Vagina (tissue), 2 donors: ENCODE results near the gene VEZT. TPM values are rescaled to one million over a fixed set of nuclear protein-coding genes. Genes with fewer than 3 reads are reported as not detected.
"Not testable (repeated sequence)": the region's sequence is repeated elsewhere in the genome, so short reads cannot be mapped to it uniquely, and the experiment has no call there.

Experiments
- DNase-seq, 2 donors: peaks; one replicate each; pipeline ENCODE4 v3.0.0-alpha.2; 2017; ENCODE audit errors: extremely low spot score in 2 of 2
- H3K27ac ChIP-seq: fragments of 200-600 bp; sonication (generic); one replicate; pipeline ENCODE4 v1.5.1; 2019
- H3K27me3 ChIP-seq: fragments of 200-600 bp; sonication (generic); one replicate; pipeline ENCODE4 v1.5.1; 2019
- H3K36me3 ChIP-seq, 2 donors: fragments of 200-600 bp; sonication (generic); one replicate each; pipeline ENCODE4 v1.5.1; 2017 to 2019
- H3K4me1 ChIP-seq: fragments of 200-600 bp; sonication (generic); one replicate; pipeline ENCODE4 v1.5.1; 2019
- H3K4me3 ChIP-seq, 2 donors: fragments of 200-600 bp; sonication (generic); 1 replicate in 1 of 2; 2 replicates in 1 of 2; pipeline ENCODE4 v1.5.1; 2016 to 2019
- H3K9me3 ChIP-seq: fragments of 200-600 bp; sonication (generic); one replicate; pipeline ENCODE4 v1.5.1; 2019
- CTCF ChIP-seq, 3 experiments: fragments of 450-650 bp in 2 of 3; fragments of 200-600 bp in 1 of 3; sonication (generic) in 1 of 3; IDR thresholded peaks; one replicate each; pipeline ENCODE4 v1.5.1; 2017 to 2019; ENCODE audit warnings: antibody characterized with exemption in 3 of 3, mild to moderate bottlenecking in 2 of 3, moderate library complexity in 2 of 3
- POLR2A ChIP-seq, 2 donors: fragments of 450-650 bp; IDR thresholded peaks; one replicate each; pipeline ENCODE4 v1.6.1; 2017; ENCODE audit warnings: antibody characterized with exemption in 2 of 2, mild to moderate bottlenecking in 2 of 2, moderate library complexity in 2 of 2
- POLR2AphosphoS5 ChIP-seq, 2 donors: sonication (generic); formaldehyde crosslinking; IDR thresholded peaks; one replicate each; pipeline ENCODE4 v1.9.0; 2017; ENCODE audit warnings: antibody characterized with exemption in 2 of 2, mild to moderate bottlenecking in 2 of 2, low read depth in 1 of 2; ENCODE audit not compliant: insufficient read depth in 1 of 2
- intact Hi-C: fragments of 100-400 bp; cut with DNase I; formaldehyde crosslinking; loops from one replicate; pipeline ENCODE4 v1.15.1; 2023
- total RNA-seq: library from RNA; depleted of rRNA; stranded (reverse); fragments of >200 nt; gene quantifications from one replicate; pipeline ENCODE4 v1.2.3, GENCODE V29; 2016

VEZT gene
- total RNA-seq, 1 donor from 2014 or later, result 63.3 TPM

GRCh38 chr12:95323212-95323611 is 105.6 kb downstream of the VEZT start:
- H3K4me3 ChIP-seq, result no peak overlapping the region
- intact Hi-C loops, result no loop called here
- H3K9me3 ChIP-seq, result no peaks in the 10 kb centered on the region
- no peaks in the 10 kb centered on the region for H3K4me1 ChIP-seq
- TF ChIP-seq POLR2AphosphoS5 (IDR thresholded peaks at IDR 0.05; ENCODE audit: insufficient read depth in 1 of 2, low read depth in 1 of 2), result no peak
- no peak for TF ChIP-seq POLR2A (IDR thresholded peaks at IDR 0.05)
- TF ChIP-seq CTCF (IDR thresholded peaks at IDR 0.05), result no peak
- no peaks in the 10 kb centered on the region for H3K36me3 ChIP-seq
- DNase-seq, result no peak
- H3K27ac ChIP-seq, result no peak overlapping the region
- no peaks in the 10 kb centered on the region for H3K27me3 ChIP-seq

- H3K4me1 ChIP-seq, H3K36me3 ChIP-seq, H3K9me3 ChIP-seq, DNase-seq, intact Hi-C loops, H3K27ac ChIP-seq, H3K27me3 ChIP-seq, H3K4me3 ChIP-seq: not testable (repeated sequence)
These were observed 106.6 kb downstream of the VEZT start for GRCh38 chr12:95324246-95324645.

GRCh38 chr12:95325501-95325900 is 107.9 kb downstream of the VEZT start:
- DNase-seq, result no peak
- H3K27ac ChIP-seq, result no peak overlapping the region
- TF ChIP-seq POLR2A (IDR thresholded peaks at IDR 0.05), result no peak
- TF ChIP-seq CTCF (IDR thresholded peaks at IDR 0.05), result no peak
- no peak for TF ChIP-seq POLR2AphosphoS5 (IDR thresholded peaks at IDR 0.05; ENCODE audit: insufficient read depth in 1 of 2, low read depth in 1 of 2)
- H3K4me3 ChIP-seq, result no peak overlapping the region
- H3K27me3 ChIP-seq, result no peaks in the 10 kb centered on the region
- intact Hi-C loops, result no loop called here
- no peaks in the 10 kb centered on the region for H3K4me1 ChIP-seq
- no peaks in the 10 kb centered on the region for H3K9me3 ChIP-seq
- H3K36me3 ChIP-seq, result no peaks in the 10 kb centered on the region

GRCh38 chr12:95326445-95326844 is 108.8 kb downstream of the VEZT start:
- DNase-seq, result no peak
- intact Hi-C loops, result no loop called here
- no peak for TF ChIP-seq POLR2A (IDR thresholded peaks at IDR 0.05)
- TF ChIP-seq CTCF (IDR thresholded peaks at IDR 0.05), result no peak
- TF ChIP-seq POLR2AphosphoS5 (IDR thresholded peaks at IDR 0.05; ENCODE audit: insufficient read depth in 1 of 2, low read depth in 1 of 2), result no peak
- Histone ChIP-seq H3K36me3 (no peaks in the 10 kb centered on the region), H3K4me1 (no peaks in the 10 kb centered on the region), H3K9me3 (no peaks in the 10 kb centered on the region), H3K27ac (no peak overlapping the region), H3K27me3 (no peaks in the 10 kb centered on the region), H3K4me3 (no peak overlapping the region)

GRCh38 chr12:95326855-95327254 is 109.2 kb downstream of the VEZT start:
- intact Hi-C loops, result no loop called here
- Histone ChIP-seq H3K36me3 (no peaks in the 10 kb centered on the region), H3K9me3 (no peaks in the 10 kb centered on the region), H3K4me3 (no peak overlapping the region), H3K27ac (no peak overlapping the region), H3K4me1 (no peaks in the 10 kb centered on the region), H3K27me3 (no peaks in the 10 kb centered on the region)
- DNase-seq, result no peak
- TF ChIP-seq CTCF (IDR thresholded peaks at IDR 0.05) (no peak), POLR2A (IDR thresholded peaks at IDR 0.05) (no peak), POLR2AphosphoS5 (IDR thresholded peaks at IDR 0.05; ENCODE audit: insufficient read depth in 1 of 2, low read depth in 1 of 2) (no peak)

- H3K9me3 ChIP-seq, result no peaks in the 10 kb centered on the region
- H3K4me3 ChIP-seq, result no peak overlapping the region
- H3K27me3 ChIP-seq, result no peaks in the 10 kb centered on the region
- no peak for DNase-seq
- intact Hi-C loops, result no loop called here
- no peak overlapping the region for H3K27ac ChIP-seq
- no peaks in the 10 kb centered on the region for H3K36me3 ChIP-seq
- no peak for TF ChIP-seq CTCF (IDR thresholded peaks at IDR 0.05)
- no peak for TF ChIP-seq POLR2A (IDR thresholded peaks at IDR 0.05)
- no peak for TF ChIP-seq POLR2AphosphoS5 (IDR thresholded peaks at IDR 0.05; ENCODE audit: insufficient read depth in 1 of 2, low read depth in 1 of 2)
- H3K4me1 ChIP-seq, result no peaks in the 10 kb centered on the region
These were observed 111.1 kb downstream of the VEZT start for GRCh38 chr12:95328708-95329107.
